Measurements from ENCODE around the gene KCNIP4.

Gene KCNIP4

GRCh38 chr4:21976166-21976565 lies 27.6 kb upstream of the KCNIP4 start:
- Histone ChIP-seq H3K4me3 (IDR thresholded peaks at IDR 0.05; ENCODE audit: insufficient read depth, low read depth, low read length) (no peak overlapping the region), H3K4me1 (ENCODE audit: low read depth, poor library complexity, severe bottlenecking) (no peaks in the 10 kb centered on the region), H4K20me1 (ENCODE audit: insufficient read depth) (no peaks in the 10 kb centered on the region), H3K4me2 (no peak overlapping the region), H3K27ac (no peak overlapping the region), H3K27me3 (ENCODE audit: insufficient read depth, low read depth) (no peaks in the 10 kb centered on the region), H3K36me3 (ENCODE audit: insufficient read depth) (no peaks in the 10 kb centered on the region), H3K9ac (no peak overlapping the region), H2AFZ (ENCODE audit: low read depth) (no peak overlapping the region), H3K79me2 (ENCODE audit: insufficient read depth, low read depth) (no peaks in the 10 kb centered on the region)
- no peak for TF ChIP-seq CTCF (conservative IDR thresholded peaks at IDR 0.05; ENCODE audit: low read depth, low read length)

GRCh38 chr4:21973850-21974249 lies 25.3 kb upstream of the KCNIP4 start:
- Histone ChIP-seq H4K20me1 (ENCODE audit: insufficient read depth) (no peaks in the 10 kb centered on the region), H3K4me3 (IDR thresholded peaks at IDR 0.05; ENCODE audit: insufficient read depth, low read depth, low read length) (no peak overlapping the region), H3K4me1 (ENCODE audit: low read depth, poor library complexity, severe bottlenecking) (no peaks in the 10 kb centered on the region), H2AFZ (ENCODE audit: low read depth) (no peak overlapping the region), H3K4me2 (no peak overlapping the region), H3K9ac (no peak overlapping the region), H3K79me2 (ENCODE audit: insufficient read depth, low read depth) (no peaks in the 10 kb centered on the region), H3K27ac (no peak overlapping the region), H3K27me3 (ENCODE audit: insufficient read depth, low read depth) (no peaks in the 10 kb centered on the region), H3K36me3 (ENCODE audit: insufficient read depth) (no peaks in the 10 kb centered on the region)
- no peak for TF ChIP-seq CTCF (conservative IDR thresholded peaks at IDR 0.05; ENCODE audit: low read depth, low read length)

- Histone ChIP-seq H2AFZ (ENCODE audit: low read depth) (no peak overlapping the region), H3K27ac (no peak overlapping the region), H3K27me3 (ENCODE audit: insufficient read depth, low read depth) (no peaks in the 10 kb centered on the region), H3K79me2 (ENCODE audit: insufficient read depth, low read depth) (no peaks in the 10 kb centered on the region), H3K36me3 (ENCODE audit: insufficient read depth) (no peaks in the 10 kb centered on the region), H3K9ac (no peak overlapping the region), H3K4me1 (ENCODE audit: low read depth, poor library complexity, severe bottlenecking) (no peaks in the 10 kb centered on the region), H3K4me3 (IDR thresholded peaks at IDR 0.05; ENCODE audit: insufficient read depth, low read depth, low read length) (no peak overlapping the region), H4K20me1 (ENCODE audit: insufficient read depth) (no peaks in the 10 kb centered on the region), H3K4me2 (no peak overlapping the region)
- TF ChIP-seq CTCF (conservative IDR thresholded peaks at IDR 0.05; ENCODE audit: low read depth, low read length): no peak
These were observed 16.3 kb upstream of the KCNIP4 start for GRCh38 chr4:21964762-21965319.

- Histone ChIP-seq H2AFZ (ENCODE audit: low read depth) (no peak overlapping the region), H4K20me1 (ENCODE audit: insufficient read depth) (no peaks in the 10 kb centered on the region), H3K4me2 (no peak overlapping the region), H3K27me3 (ENCODE audit: insufficient read depth, low read depth) (no peaks in the 10 kb centered on the region), H3K27ac (no peak overlapping the region), H3K4me1 (ENCODE audit: low read depth, poor library complexity, severe bottlenecking) (no peaks in the 10 kb centered on the region), H3K9ac (no peak overlapping the region), H3K79me2 (ENCODE audit: insufficient read depth, low read depth) (no peaks in the 10 kb centered on the region), H3K4me3 (IDR thresholded peaks at IDR 0.05; ENCODE audit: insufficient read depth, low read depth, low read length) (no peak overlapping the region), H3K36me3 (ENCODE audit: insufficient read depth) (no peaks in the 10 kb centered on the region)
- no peak for TF ChIP-seq CTCF (conservative IDR thresholded peaks at IDR 0.05; ENCODE audit: low read depth, low read length)
These were observed 14.1 kb upstream of the KCNIP4 start for GRCh38 chr4:21962691-21963090.

All from KMS-11 (cell line).